ENCODE measurements around the gene RPA3. TPM values are rescaled to one million over a fixed set of nuclear protein-coding genes. Genes with fewer than 3 reads are reported as not detected.

Gene RPA3
- total and polyA plus RNA-seq, 2 experiments from 2014 or later, result 16.3 to 71.8 TPM

DNA sequence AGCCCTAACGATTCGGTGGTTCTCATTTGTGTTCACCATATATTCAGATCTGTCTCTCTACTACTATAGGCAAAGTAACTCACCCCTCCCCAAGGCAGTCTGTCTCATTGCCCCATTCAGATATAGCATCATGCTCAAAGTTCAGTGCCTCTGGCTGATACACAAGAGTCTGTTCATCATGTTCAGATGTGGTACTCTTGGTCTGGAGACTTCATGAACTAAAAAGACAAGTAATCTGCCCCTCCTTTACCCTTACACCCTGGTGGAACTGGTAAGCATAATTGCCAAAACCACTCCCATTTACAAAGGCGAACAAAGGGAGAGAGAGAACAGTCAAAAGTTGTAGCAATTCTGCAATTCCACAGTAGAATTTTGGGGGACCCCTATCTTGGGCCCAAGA, 47.9 kb downstream of the RPA3 start:
- 81 to 84% methylated on average over 3 of the region's 3 CpGs for WGBS, 2 experiments (ENCODE audit: low coverage in 1 of 2, low lambda C conversion rate in 2 of 2, missing lambda C conversion rate in 2 of 2)
- Histone ChIP-seq H3K4me3 (no peak overlapping the region), H3K9me2 (ENCODE audit: insufficient read depth) (no peaks in the 10 kb centered on the region), H3K27me3 (replicated peaks; ENCODE audit: insufficient read depth) (no peaks in the 10 kb centered on the region), H4K20me1 (ENCODE audit: insufficient read depth) (no peaks in the 10 kb centered on the region), H3K4me1 (ENCODE audit: insufficient read depth) (no peaks in the 10 kb centered on the region), H3K36me3 (ENCODE audit: low read depth) (no peaks in the 10 kb centered on the region), H3K79me2 (ENCODE audit: insufficient read depth) (no peaks in the 10 kb centered on the region), H3K9ac (no peak overlapping the region), H3K27ac (no peak overlapping the region), H3K4me2 (ENCODE audit: unreplicated experiment) (no peak overlapping the region), H3F3A (ENCODE audit: insufficient read depth) (no peaks in the 10 kb centered on the region), H2AFZ (no peak overlapping the region), H3K9me3 (ENCODE audit: low read depth) (no peaks in the 10 kb centered on the region)
- in situ Hi-C loops (cut with MboI), result no loop called here
- DNase-seq, result no peak
- TF ChIP-seq EZH2 (IDR thresholded peaks at IDR 0.05; ENCODE audit: insufficient read depth, poor library complexity, severe bottlenecking) (no peak), EZH2phosphoT487 (IDR thresholded peaks at IDR 0.05; ENCODE audit: insufficient read depth, low read depth) (no peak)

DNA sequence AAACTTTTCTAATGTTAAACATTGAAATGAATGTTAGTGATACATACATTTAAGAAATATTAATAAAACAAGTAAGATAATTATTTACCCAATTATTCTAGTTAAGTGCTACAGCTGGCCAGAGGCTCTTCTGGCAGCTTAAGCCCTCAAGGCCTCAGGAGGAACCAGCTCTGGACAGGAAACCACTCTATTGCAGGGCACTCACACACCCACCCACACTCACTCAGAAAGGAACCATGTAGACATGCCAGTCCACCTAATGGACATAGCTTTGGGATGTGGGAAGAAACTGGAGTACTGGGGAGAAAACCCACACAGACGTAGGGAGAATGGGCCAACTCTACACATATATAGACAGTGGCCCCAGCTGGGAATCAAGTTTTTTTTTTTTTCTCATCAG, 49.7 kb downstream of the RPA3 start:
- no peaks in the 10 kb centered on the region for H3K79me2 ChIP-seq (ENCODE audit: insufficient read depth)
- H4K20me1 ChIP-seq (ENCODE audit: insufficient read depth), result no peaks in the 10 kb centered on the region
- H3K9me2 ChIP-seq (ENCODE audit: insufficient read depth), result no peaks in the 10 kb centered on the region
- H3K27ac ChIP-seq, result no peak overlapping the region
- no peaks in the 10 kb centered on the region for H3K36me3 ChIP-seq (ENCODE audit: low read depth)
- no peak overlapping the region for H3K4me3 ChIP-seq
- DNase-seq, result no peak
- no peaks in the 10 kb centered on the region for H3F3A ChIP-seq (ENCODE audit: insufficient read depth)
- H3K27me3 ChIP-seq (replicated peaks; ENCODE audit: insufficient read depth), result no peaks in the 10 kb centered on the region
- TF ChIP-seq EZH2 (IDR thresholded peaks at IDR 0.05; ENCODE audit: insufficient read depth, poor library complexity, severe bottlenecking) (no peak), EZH2phosphoT487 (IDR thresholded peaks at IDR 0.05; ENCODE audit: insufficient read depth, low read depth) (no peak)
- H2AFZ ChIP-seq, result no peak overlapping the region
- no peak overlapping the region for H3K9ac ChIP-seq
- in situ Hi-C loops (cut with MboI), result no loop called here
- 91 to 95% methylated on average over 1 of the region's 1 CpG for WGBS, 2 experiments (ENCODE audit: low coverage in 1 of 2, low lambda C conversion rate in 2 of 2, missing lambda C conversion rate in 2 of 2)
- no peaks in the 10 kb centered on the region for H3K4me1 ChIP-seq (ENCODE audit: insufficient read depth)
- no peak overlapping the region for H3K4me2 ChIP-seq (ENCODE audit: unreplicated experiment)
- H3K9me3 ChIP-seq (ENCODE audit: low read depth), result no peaks in the 10 kb centered on the region

DNA sequence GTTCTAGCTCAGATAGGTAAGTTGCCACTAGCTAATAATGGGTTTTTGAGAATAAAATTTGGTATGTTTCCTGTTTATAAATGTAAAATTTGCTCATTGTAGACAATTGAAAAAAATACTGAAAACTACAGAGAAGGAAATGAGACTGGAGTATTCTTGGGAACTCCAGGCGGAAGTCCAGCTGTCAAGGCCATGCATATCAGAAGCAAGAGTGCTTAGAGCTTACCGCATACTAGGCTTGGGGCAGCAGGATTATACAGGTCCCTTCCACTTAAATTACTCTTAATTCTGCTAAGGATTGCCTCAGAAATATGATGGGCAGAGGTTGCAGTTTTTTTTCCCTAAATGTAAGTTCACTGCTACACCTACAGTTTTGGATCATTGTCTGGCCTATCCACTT, 51.2 kb downstream of the RPA3 start:
- Histone ChIP-seq H3F3A (ENCODE audit: insufficient read depth) (no peaks in the 10 kb centered on the region), H3K4me3 (no peak overlapping the region), H3K36me3 (ENCODE audit: low read depth) (no peaks in the 10 kb centered on the region), H3K27ac (no peak overlapping the region), H3K9me3 (ENCODE audit: low read depth) (no peaks in the 10 kb centered on the region), H3K4me2 (ENCODE audit: unreplicated experiment) (no peak overlapping the region), H3K79me2 (ENCODE audit: insufficient read depth) (no peaks in the 10 kb centered on the region), H2AFZ (no peak overlapping the region), H3K9me2 (ENCODE audit: insufficient read depth) (no peaks in the 10 kb centered on the region), H3K4me1 (ENCODE audit: insufficient read depth) (no peaks in the 10 kb centered on the region), H4K20me1 (ENCODE audit: insufficient read depth) (no peaks in the 10 kb centered on the region), H3K27me3 (replicated peaks; ENCODE audit: insufficient read depth) (no peaks in the 10 kb centered on the region), H3K9ac (no peak overlapping the region)
- TF ChIP-seq EZH2phosphoT487 (IDR thresholded peaks at IDR 0.05; ENCODE audit: insufficient read depth, low read depth), result no peak
- TF ChIP-seq EZH2 (IDR thresholded peaks at IDR 0.05; ENCODE audit: insufficient read depth, poor library complexity, severe bottlenecking), result no peak
- 94 to 100% methylated on average over 2 of the region's 2 CpGs for WGBS, 2 experiments (ENCODE audit: low coverage in 1 of 2, low lambda C conversion rate in 2 of 2, missing lambda C conversion rate in 2 of 2)
- DNase-seq, result no peak
- in situ Hi-C loops (cut with MboI), result no loop called here

DNA sequence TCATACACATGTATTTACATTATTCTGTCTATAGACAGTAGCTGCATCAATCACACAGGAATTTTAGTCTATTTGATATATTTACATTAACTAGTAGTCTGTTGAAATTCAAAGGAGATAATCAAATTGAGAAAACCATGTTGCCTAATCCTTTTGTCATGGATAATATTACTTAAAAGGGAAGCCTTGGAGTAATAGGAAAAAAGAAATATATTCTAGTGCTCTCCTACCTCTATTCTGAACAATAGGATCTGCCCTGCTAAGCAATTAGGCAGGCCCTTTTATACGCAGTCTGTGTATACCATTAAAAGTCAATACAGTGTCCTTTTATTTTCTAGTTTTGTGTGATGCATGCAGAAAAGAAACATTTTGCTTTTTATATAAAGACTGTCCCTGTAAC, 53.4 kb downstream of the RPA3 start:
- Histone ChIP-seq H3K9ac (no peak overlapping the region), H3K27ac (no peak overlapping the region), H4K20me1 (ENCODE audit: insufficient read depth) (no peaks in the 10 kb centered on the region), H3K4me2 (ENCODE audit: unreplicated experiment) (no peak overlapping the region), H3K9me3 (ENCODE audit: low read depth) (no peaks in the 10 kb centered on the region), H3K79me2 (ENCODE audit: insufficient read depth) (no peaks in the 10 kb centered on the region), H2AFZ (no peak overlapping the region), H3K4me3 (no peak overlapping the region), H3K27me3 (replicated peaks; ENCODE audit: insufficient read depth) (no peaks in the 10 kb centered on the region), H3F3A (ENCODE audit: insufficient read depth) (no peaks in the 10 kb centered on the region), H3K9me2 (ENCODE audit: insufficient read depth) (no peaks in the 10 kb centered on the region), H3K36me3 (ENCODE audit: low read depth) (no peaks in the 10 kb centered on the region), H3K4me1 (ENCODE audit: insufficient read depth) (no peaks in the 10 kb centered on the region)
- TF ChIP-seq EZH2phosphoT487 (IDR thresholded peaks at IDR 0.05; ENCODE audit: insufficient read depth, low read depth), result no peak
- no peak for TF ChIP-seq EZH2 (IDR thresholded peaks at IDR 0.05; ENCODE audit: insufficient read depth, poor library complexity, severe bottlenecking)
- no peak for DNase-seq
- 97 to 100% methylated on average over 1 of the region's 1 CpG for WGBS, 2 experiments (ENCODE audit: low coverage in 1 of 2, low lambda C conversion rate in 2 of 2, missing lambda C conversion rate in 2 of 2)
- in situ Hi-C loops (cut with MboI), result no loop called here

DNA sequence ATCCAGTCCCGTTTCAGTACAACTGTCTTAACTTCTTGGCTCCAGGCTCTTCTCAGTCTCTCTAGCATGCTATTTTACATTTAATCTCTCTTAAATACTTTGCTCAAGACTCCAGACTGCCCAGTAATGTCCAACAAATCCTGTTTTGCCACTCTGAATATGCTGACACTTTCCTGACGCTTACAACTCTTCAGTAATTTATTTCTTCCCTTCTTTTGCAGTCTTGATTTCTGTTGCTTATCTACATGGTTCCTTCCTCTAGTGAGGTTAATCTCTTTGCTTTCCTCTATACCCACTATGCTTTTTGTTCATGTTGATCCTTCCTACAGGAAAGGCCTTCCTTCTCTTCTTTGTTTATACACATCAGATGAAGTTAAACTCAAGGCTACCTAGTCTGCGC, 54.1 kb downstream of the RPA3 start:
- no peak overlapping the region for H3K4me2 ChIP-seq (ENCODE audit: unreplicated experiment)
- 97 to 100% methylated on average over 3 of the region's 3 CpGs for WGBS, 2 experiments (ENCODE audit: low coverage in 1 of 2, low lambda C conversion rate in 2 of 2, missing lambda C conversion rate in 2 of 2)
- in situ Hi-C loops (cut with MboI), result no loop called here
- no peak overlapping the region for H3K4me3 ChIP-seq
- TF ChIP-seq EZH2 (IDR thresholded peaks at IDR 0.05; ENCODE audit: insufficient read depth, poor library complexity, severe bottlenecking) (no peak), EZH2phosphoT487 (IDR thresholded peaks at IDR 0.05; ENCODE audit: insufficient read depth, low read depth) (no peak)
- no peaks in the 10 kb centered on the region for H3K27me3 ChIP-seq (replicated peaks; ENCODE audit: insufficient read depth)
- no peaks in the 10 kb centered on the region for H4K20me1 ChIP-seq (ENCODE audit: insufficient read depth)
- H3F3A ChIP-seq (ENCODE audit: insufficient read depth), result no peaks in the 10 kb centered on the region
- H3K4me1 ChIP-seq (ENCODE audit: insufficient read depth), result no peaks in the 10 kb centered on the region
- no peaks in the 10 kb centered on the region for H3K9me2 ChIP-seq (ENCODE audit: insufficient read depth)
- H2AFZ ChIP-seq, result no peak overlapping the region
- H3K27ac ChIP-seq, result no peak overlapping the region
- no peaks in the 10 kb centered on the region for H3K79me2 ChIP-seq (ENCODE audit: insufficient read depth)
- H3K9ac ChIP-seq, result no peak overlapping the region
- no peaks in the 10 kb centered on the region for H3K9me3 ChIP-seq (ENCODE audit: low read depth)
- no peak for DNase-seq
- no peaks in the 10 kb centered on the region for H3K36me3 ChIP-seq (ENCODE audit: low read depth)

Measured in GM23248 (cell line).